HG03280 (cell line): ENCODE data around the gene SORL1.

Experiments
- ATAC-seq: cut with Tn5 transposase; IDR thresholded peaks from one replicate; pipeline ENCODE4 v1.9.1; 2021; ENCODE audit warnings: mild to moderate bottlenecking, moderate library complexity; ENCODE audit not compliant: unreplicated experiment

The SORL1 gene

GRCh38 chr11:121534131-121535093, 82.3 kb downstream of the SORL1 start:
- no peak for ATAC-seq

GRCh38 chr11:121535129-121535796, 83.1 kb downstream of the SORL1 start:
- ATAC-seq: no peak

- no peak for ATAC-seq
Observed at GRCh38 chr11:121536126-121536525, 84.0 kb downstream of the SORL1 start.

- ATAC-seq: no peak
Observed at GRCh38 chr11:121538054-121538453, 85.9 kb downstream of the SORL1 start.

- no peak for ATAC-seq
Observed at GRCh38 chr11:121539000-121539399, 86.9 kb downstream of the SORL1 start.

GRCh38 chr11:121540627-121541026, 88.5 kb downstream of the SORL1 start:
- ATAC-seq: no peak

GRCh38 chr11:121543836-121544380, 91.8 kb downstream of the SORL1 start:
- no peak for ATAC-seq

GRCh38 chr11:121544956-121545355, 92.8 kb downstream of the SORL1 start:
- ATAC-seq: no peak

- ATAC-seq: no peak
Observed at GRCh38 chr11:121547574-121547973, 95.5 kb downstream of the SORL1 start.

GRCh38 chr11:121550247-121551030, 98.3 kb downstream of the SORL1 start:
- no peak for ATAC-seq

GRCh38 chr11:121551463-121551862, 99.3 kb downstream of the SORL1 start:
- ATAC-seq: no peak

GRCh38 chr11:121552154-121552553, 100.0 kb downstream of the SORL1 start:
- no peak for ATAC-seq

- no peak for ATAC-seq
Observed at GRCh38 chr11:121552644-121553043, 100.5 kb downstream of the SORL1 start.

- no peak for ATAC-seq
Observed at GRCh38 chr11:121553389-121553788, 101.3 kb downstream of the SORL1 start.

GRCh38 chr11:121553806-121554205, 101.7 kb downstream of the SORL1 start:
- ATAC-seq: no peak

- no peak for ATAC-seq
Observed at GRCh38 chr11:121554552-121554951, 102.4 kb downstream of the SORL1 start.

- ATAC-seq: no peak
Observed at GRCh38 chr11:121555121-121555520, 103.0 kb downstream of the SORL1 start.

GRCh38 chr11:121556937-121557336, 104.8 kb downstream of the SORL1 start:
- no peak for ATAC-seq

GRCh38 chr11:121557348-121557747, 105.2 kb downstream of the SORL1 start:
- peak; percentile 83 for ATAC-seq

- no peak for ATAC-seq
Observed at GRCh38 chr11:121559606-121560200, 107.6 kb downstream of the SORL1 start.

- ATAC-seq: no peak
Observed at GRCh38 chr11:121560236-121560635, 108.1 kb downstream of the SORL1 start.
